Measurements from ENCODE around the gene GLIS1. TPM values are rescaled to one million over a fixed set of nuclear protein-coding genes. Genes with fewer than 3 reads are reported as not detected.

Gene GLIS1
- total and polyA plus RNA-seq, 2 of the 8 experiments (the other 6 are each of a cell fraction or from before 2014, with no cell fraction given): 0.15 to 0.22 TPM

DNA sequence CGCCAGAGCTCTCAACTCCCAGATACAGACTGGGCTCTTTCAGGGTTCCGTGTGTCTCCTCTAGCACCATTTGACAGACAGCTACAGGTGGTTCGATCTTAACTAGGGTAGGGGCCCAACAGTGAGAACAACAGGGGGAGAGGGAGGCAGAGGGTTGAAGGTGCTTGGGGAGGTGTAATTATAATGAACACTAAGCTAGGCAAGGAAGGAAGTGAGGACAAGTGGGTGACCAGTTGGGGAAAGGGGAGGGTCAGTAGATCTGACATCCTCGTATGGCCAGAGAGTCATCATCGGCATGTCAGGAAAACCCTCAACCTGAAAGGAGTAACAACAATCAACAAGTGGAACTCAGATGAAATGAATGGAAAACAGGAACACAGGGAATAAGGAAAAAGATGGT, 22.8 kb downstream of the GLIS1 start:
- H2BK20ac ChIP-seq (ENCODE audit: low read length): no peak overlapping the region
- 0 out of 2 replicates have a peak overlapping the region, but pooled peaks have one; percentile 55 for H2BK12ac ChIP-seq (ENCODE audit: low read depth, low read length)
- no peak overlapping the region for H2AFZ ChIP-seq (ENCODE audit: low read length)
- no peak overlapping the region for H2BK120ac ChIP-seq (replicated peaks; ENCODE audit: low read depth, low read length)
- H3K23me2 ChIP-seq (ENCODE audit: low read depth, low read length): no peaks in the 10 kb centered on the region; the same call in 1 of the 2 replicates
- TF ChIP-seq KDM1A (IDR thresholded peaks at IDR 0.05; ENCODE audit: borderline replicate concordance, low read length): no peak
- no peak for TF ChIP-seq HDAC2 (IDR thresholded peaks at IDR 0.05; ENCODE audit: borderline replicate concordance in 1 of 2, low read depth in 2 of 2, low read length in 2 of 2)
- no peak overlapping the region for H2AK5ac ChIP-seq (ENCODE audit: low read depth, low read length)
- H3K18ac ChIP-seq (ENCODE audit: extremely low read depth, low read length): no peak overlapping the region
- no peaks in the 10 kb centered on the region for H3K27me3 ChIP-seq (replicated peaks in 1 of 4; ENCODE audit: control insufficient read depth in 3 of 4, extremely low read depth in 1 of 4, insufficient read depth in 3 of 4, low read length in 3 of 4)
- DNase-seq (ENCODE audit: low read depth in 1 of 2, low spot score in 2 of 2): no peak
- no peak overlapping the region for H4K5ac ChIP-seq (ENCODE audit: insufficient read length, low read depth, low read length)
- no peak overlapping the region for H3K56ac ChIP-seq (replicated peaks; ENCODE audit: insufficient read length, low read depth, low read length)
- no peak overlapping the region for H4K8ac ChIP-seq (ENCODE audit: extremely low read depth, insufficient read depth, low read length)
- H3K79me1 ChIP-seq (ENCODE audit: low read depth, low read length): no peaks in the 10 kb centered on the region
- H2BK5ac ChIP-seq (ENCODE audit: low read depth, low read length): no peak overlapping the region
- POLR2A ChIA-PET (ENCODE audit: partially characterized antibody): interaction anchor here (1.2 kb wide), 1 partner anchor 22 kb away, joined by 3 read pairs; the partner anchor contains the start of gene GLIS1
- no peak overlapping the region for H3K14ac ChIP-seq (ENCODE audit: insufficient read length)
- no peak overlapping the region for H4K91ac ChIP-seq (replicated peaks; ENCODE audit: insufficient read length, low read length)
- 88% methylated on average over 5 of the region's 5 CpGs; no CpG with 5 or more reads in 1 of the 2 experiments for WGBS, 2 experiments (ENCODE audit: extremely low coverage in 1 of 2, insufficient coverage in 1 of 2, insufficient read length in 1 of 2, insufficient replicate concordance in 2 of 2, low coverage in 1 of 2, low lambda C conversion rate in 2 of 2, missing lambda C conversion rate in 1 of 2)
- no peak overlapping the region for H3K9ac ChIP-seq (replicated peaks in 1 of 4; ENCODE audit: extremely low read depth in 1 of 4, low read depth in 3 of 4, low read length in 3 of 4)
- no peaks in the 10 kb centered on the region for H4K20me1 ChIP-seq (replicated peaks in 1 of 2; ENCODE audit: control insufficient read depth in 1 of 2, insufficient read depth in 2 of 2, low read length in 2 of 2)
- no peaks in the 10 kb centered on the region for H3K79me2 ChIP-seq (ENCODE audit: control insufficient read depth in 1 of 2, insufficient read depth in 2 of 2, low read length in 2 of 2)
- H3K27ac ChIP-seq (ENCODE audit: low read depth, low read length): no peak overlapping the region
- no peak overlapping the region for H2BK15ac ChIP-seq (ENCODE audit: low read length)
- H3K4me2 ChIP-seq (ENCODE audit: insufficient read depth in 1 of 2, low read depth in 2 of 2, low read length in 2 of 2): no peak overlapping the region
- no peak for FAIRE-seq
- H3K36me3 ChIP-seq (ENCODE audit: control insufficient read depth in 2 of 4, insufficient read depth in 4 of 4, low read length in 3 of 4): no peaks in the 10 kb centered on the region
- H3K23ac ChIP-seq (ENCODE audit: insufficient read length): no peak overlapping the region
- no peaks in the 10 kb centered on the region for H3K9me3 ChIP-seq (ENCODE audit: insufficient read depth in 2 of 2, low read depth in 1 of 2, low read length in 1 of 2)
- H3K4me3 ChIP-seq (ENCODE audit: extremely low read depth in 1 of 4, insufficient read depth in 2 of 4, low read depth in 3 of 4, low read length in 4 of 4): no peak overlapping the region
- CTCF ChIA-PET (ENCODE audit: partially characterized antibody): interaction anchor here (0.6 to 4.3 kb wide), 40 partner anchors 9 to 324 kb away, joined by 3 to 50 read pairs (median 4); no protein-coding TSS in a partner anchor
- no peaks in the 10 kb centered on the region; a peak in 3 of 7 replicates for H3K4me1 ChIP-seq (replicated peaks in 1 of 4; ENCODE audit: control insufficient read depth in 3 of 4, insufficient read depth in 4 of 4, low read length in 3 of 4)
- no peak overlapping the region for H3K4ac ChIP-seq (replicated peaks; ENCODE audit: insufficient read length, low read depth, low read length)

Measured in H1 (cell line).